ENCODE results near the gene LRRTM4.

The LRRTM4 gene

GRCh38 chr2:76998704-76999103, 523.5 kb downstream of the LRRTM4 start:
- TF ChIP-seq PATZ1 (CRISPR knock-in tag; IDR thresholded peaks at IDR 0.05; ENCODE audit: borderline replicate concordance) (peak; percentile 42; the same call in 1 of the 2 replicates), BACH2 (CRISPR knock-in tag; IDR thresholded peaks at IDR 0.05; ENCODE audit: borderline replicate concordance) (no peak), ISL1 (CRISPR knock-in tag; IDR thresholded peaks at IDR 0.05) (peak; percentile 52)
- ATAC-seq: no peak

GRCh38 chr2:76998152-76998551, 524.0 kb downstream of the LRRTM4 start:
- TF ChIP-seq PATZ1 (CRISPR knock-in tag; IDR thresholded peaks at IDR 0.05; ENCODE audit: borderline replicate concordance) (no peak), ZNF70 (CRISPR knock-in tag; IDR thresholded peaks at IDR 0.05) (no peak), ESRRG (CRISPR knock-in tag; IDR thresholded peaks at IDR 0.05) (no peak), CREB5 (CRISPR knock-in tag; IDR thresholded peaks at IDR 0.05; ENCODE audit: low read depth) (no peak), SNAI2 (CRISPR knock-in tag; IDR thresholded peaks at IDR 0.05) (no peak), POU6F1 (CRISPR knock-in tag; IDR thresholded peaks at IDR 0.05; ENCODE audit: borderline replicate concordance, low read depth) (no peak), CSDC2 (CRISPR knock-in tag; IDR thresholded peaks at IDR 0.05) (no peak), ISL1 (CRISPR knock-in tag; IDR thresholded peaks at IDR 0.05) (no peak), TCF4 (CRISPR knock-in tag; IDR thresholded peaks at IDR 0.05; ENCODE audit: borderline replicate concordance) (no peak), BACH2 (CRISPR knock-in tag; IDR thresholded peaks at IDR 0.05; ENCODE audit: borderline replicate concordance) (no peak), RARB (CRISPR knock-in tag; IDR thresholded peaks at IDR 0.05) (no peak), PPARA (CRISPR knock-in tag; IDR thresholded peaks at IDR 0.05; ENCODE audit: borderline replicate concordance) (no peak), GLIS3 (CRISPR knock-in tag; IDR thresholded peaks at IDR 0.05) (no peak), TSHZ2 (CRISPR knock-in tag; IDR thresholded peaks at IDR 0.05) (no peak), OSR1 (CRISPR knock-in tag; IDR thresholded peaks at IDR 0.05) (no peak)
- ATAC-seq: no peak

GRCh38 chr2:76997296-76997695, 524.9 kb downstream of the LRRTM4 start:
- ATAC-seq: no peak
- TF ChIP-seq ARNTL (CRISPR knock-in tag; IDR thresholded peaks at IDR 0.05; ENCODE audit: borderline replicate concordance, low read depth): no peak

GRCh38 chr2:76985387-76986136, 536.6 kb downstream of the LRRTM4 start:
- TF ChIP-seq ARNTL (CRISPR knock-in tag; IDR thresholded peaks at IDR 0.05; ENCODE audit: borderline replicate concordance, low read depth) (no peak), RARB (CRISPR knock-in tag; IDR thresholded peaks at IDR 0.05) (no peak), OSR1 (CRISPR knock-in tag; IDR thresholded peaks at IDR 0.05) (no peak), ZNF565 (CRISPR knock-in tag; conservative IDR thresholded peaks at IDR 0.05; ENCODE audit: low read depth) (no peak), CSDC2 (CRISPR knock-in tag; IDR thresholded peaks at IDR 0.05) (no peak), PPARA (CRISPR knock-in tag; IDR thresholded peaks at IDR 0.05; ENCODE audit: borderline replicate concordance) (no peak), TOX (CRISPR knock-in tag; IDR thresholded peaks at IDR 0.05; ENCODE audit: borderline replicate concordance) (no peak)
- no peak for ATAC-seq
